ENCODE measurements around the gene CDK2AP2.

CDK2AP2 gene

GRCh38 chr11:67505605-67506396 lies 2.2 kb downstream of the CDK2AP2 start:
- TF ChIP-seq TEAD4 (IDR thresholded peaks at IDR 0.05) (0 out of 2 replicates have a peak, but pooled peaks have one; percentile 9), RAD21 (IDR thresholded peaks at IDR 0.05; ENCODE audit: low read depth) (peak; percentile 82), ZBTB7A (IDR thresholded peaks at IDR 0.05; ENCODE audit: low read depth) (no peak), EP300 (IDR thresholded peaks at IDR 0.05; ENCODE audit: borderline replicate concordance) (peak; percentile 33; the same call in 1 of the 2 replicates), REST (IDR thresholded peaks at IDR 0.05; ENCODE audit: low read depth) (no peak), EGR1 (IDR thresholded peaks at IDR 0.05) (no peak), MAX (IDR thresholded peaks at IDR 0.05) (peak; percentile 74), NFIC (IDR thresholded peaks at IDR 0.05) (no peak), TAF1 (IDR thresholded peaks at IDR 0.05; ENCODE audit: low read depth) (no peak), USF1 (IDR thresholded peaks at IDR 0.05) (no peak), FOXM1 (IDR thresholded peaks at IDR 0.05; ENCODE audit: borderline replicate concordance, low read depth) (no peak), CREB1 (IDR thresholded peaks at IDR 0.05; ENCODE audit: low read depth) (no peak; the same call in 1 of the 2 replicates), CEBPB (IDR thresholded peaks at IDR 0.05) (no peak), YY1 (IDR thresholded peaks at IDR 0.05; ENCODE audit: low read depth) (peak; percentile 52; the same call in 1 of the 2 replicates), TCF12 (IDR thresholded peaks at IDR 0.05; ENCODE audit: low read depth) (peak; percentile 42; the same call in 1 of the 2 replicates)

- TF ChIP-seq EP300 (IDR thresholded peaks at IDR 0.05; ENCODE audit: borderline replicate concordance) = no peak
- peak; percentile 42; the same call in 1 of the 2 replicates for TF ChIP-seq ZBTB7A (IDR thresholded peaks at IDR 0.05; ENCODE audit: low read depth)
- no peak for TF ChIP-seq CREB1 (IDR thresholded peaks at IDR 0.05; ENCODE audit: low read depth)
- TF ChIP-seq NFIC (IDR thresholded peaks at IDR 0.05) = no peak
Observed at GRCh38 chr11:67504950-67505581, 2.9 kb downstream of the CDK2AP2 start, which contains the start of gene PITPNM1. TSS of gene PITPNM1 (minus strand) at chr11:67505363. CDS start at chr11:67504180, 1,183 bp downstream.

- TF ChIP-seq EGR1 (IDR thresholded peaks at IDR 0.05) (no peak), TCF12 (IDR thresholded peaks at IDR 0.05; ENCODE audit: low read depth) (peak; percentile 5; the same call in 1 of the 2 replicates), ZBTB7A (IDR thresholded peaks at IDR 0.05; ENCODE audit: low read depth) (peak; percentile 75; the same call in 1 of the 2 replicates)
Observed at GRCh38 chr11:67504005-67504949, 3.7 kb downstream of the CDK2AP2 start.

GRCh38 chr11:67503119-67504004 lies 4.6 kb downstream of the CDK2AP2 start:
- TF ChIP-seq TEAD4 (IDR thresholded peaks at IDR 0.05) = no peak

GRCh38 chr11:67502328-67502979 lies 5.5 kb downstream of the CDK2AP2 start:
- TF ChIP-seq NFIC (IDR thresholded peaks at IDR 0.05) (no peak), CEBPB (IDR thresholded peaks at IDR 0.05) (no peak), ZBTB7A (IDR thresholded peaks at IDR 0.05; ENCODE audit: low read depth) (no peak), YY1 (IDR thresholded peaks at IDR 0.05; ENCODE audit: low read depth) (no peak), EP300 (IDR thresholded peaks at IDR 0.05; ENCODE audit: borderline replicate concordance) (no peak), TCF12 (IDR thresholded peaks at IDR 0.05; ENCODE audit: low read depth) (no peak), RAD21 (IDR thresholded peaks at IDR 0.05; ENCODE audit: low read depth) (no peak), MAX (IDR thresholded peaks at IDR 0.05) (no peak), FOXM1 (IDR thresholded peaks at IDR 0.05; ENCODE audit: borderline replicate concordance, low read depth) (no peak), CREB1 (IDR thresholded peaks at IDR 0.05; ENCODE audit: low read depth) (no peak), REST (IDR thresholded peaks at IDR 0.05; ENCODE audit: low read depth) (no peak), USF1 (IDR thresholded peaks at IDR 0.05) (no peak), EGR1 (IDR thresholded peaks at IDR 0.05) (no peak)
